Endometrium (tissue), 2 donors: ENCODE results near the gene PRDM8.
"Not testable (repeated sequence)": the region's sequence is repeated elsewhere in the genome, so short reads cannot be mapped to it uniquely, and the experiment has no call there.

ENCODE experiments used
- FAIRE-seq: peaks from 2 replicates; lab custom pipeline; 2012; peaks lifted over from hg19 to GRCh38; lab: Jason Lieb, UNC
- donor health status: control.
- donor health status: control.

PRDM8 gene

DNA sequence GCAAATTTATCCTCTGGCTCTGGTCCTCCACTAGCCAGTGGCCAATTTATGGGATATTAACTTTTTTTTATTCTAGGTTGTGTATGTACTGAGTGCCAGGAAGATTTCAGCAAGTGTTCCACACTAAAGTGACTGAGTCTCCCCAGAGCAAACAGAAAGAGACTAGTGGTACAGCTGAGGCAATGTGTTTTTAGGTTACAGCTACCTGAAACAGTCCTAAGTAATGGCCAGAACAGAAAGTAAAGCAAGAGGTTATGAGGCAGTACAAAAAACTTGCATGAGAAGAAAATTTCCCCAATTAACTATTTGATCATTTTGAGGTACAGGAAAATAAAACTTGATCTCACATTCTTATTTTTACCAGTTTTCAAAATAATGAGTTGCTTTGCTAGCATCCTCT lies 31.2 kb downstream of the PRDM8 start:
- FAIRE-seq: no peak

DNA sequence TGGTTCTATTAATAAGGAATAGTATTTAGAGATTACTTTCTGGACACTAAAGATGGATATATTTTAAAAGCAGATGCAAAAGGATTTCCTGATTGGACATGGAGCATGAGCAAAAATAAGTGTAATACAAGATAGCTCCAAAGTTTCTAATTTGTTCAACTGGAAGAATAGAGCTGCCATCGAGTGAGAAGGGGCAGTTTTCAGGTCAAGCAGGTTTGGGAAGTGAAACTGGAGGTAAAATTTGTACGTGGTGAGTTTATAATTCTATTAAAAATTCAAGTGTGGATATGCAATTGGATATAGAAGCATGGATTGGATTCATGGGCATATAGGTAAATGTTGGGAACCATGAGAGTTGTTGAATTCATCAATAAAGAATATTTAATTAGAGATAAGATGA lies 31.8 kb downstream of the PRDM8 start:
- FAIRE-seq: no peak

- FAIRE-seq: no peak
Observed at GRCh38 chr4:80229590-80229989, 32.3 kb downstream of the PRDM8 start.

DNA sequence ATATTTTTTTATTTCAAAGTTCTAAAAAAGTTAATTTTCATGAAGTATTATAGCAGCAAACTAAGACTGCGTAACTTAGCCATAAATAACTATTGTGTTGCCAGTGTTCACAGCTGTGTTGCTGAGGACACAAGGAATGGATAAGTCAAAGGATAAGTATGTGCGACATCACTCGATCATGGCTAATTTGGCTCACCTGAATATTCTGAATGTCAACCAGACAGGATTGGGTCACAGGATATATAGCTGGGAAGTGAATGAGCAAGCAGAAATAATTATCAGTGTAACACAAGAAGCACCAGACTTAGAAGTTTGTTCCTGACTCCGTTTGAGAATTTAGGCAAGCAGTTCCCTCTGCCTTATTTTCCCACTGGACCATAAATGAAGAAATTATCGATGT lies 33.9 kb downstream of the PRDM8 start:
- no peak for FAIRE-seq

DNA sequence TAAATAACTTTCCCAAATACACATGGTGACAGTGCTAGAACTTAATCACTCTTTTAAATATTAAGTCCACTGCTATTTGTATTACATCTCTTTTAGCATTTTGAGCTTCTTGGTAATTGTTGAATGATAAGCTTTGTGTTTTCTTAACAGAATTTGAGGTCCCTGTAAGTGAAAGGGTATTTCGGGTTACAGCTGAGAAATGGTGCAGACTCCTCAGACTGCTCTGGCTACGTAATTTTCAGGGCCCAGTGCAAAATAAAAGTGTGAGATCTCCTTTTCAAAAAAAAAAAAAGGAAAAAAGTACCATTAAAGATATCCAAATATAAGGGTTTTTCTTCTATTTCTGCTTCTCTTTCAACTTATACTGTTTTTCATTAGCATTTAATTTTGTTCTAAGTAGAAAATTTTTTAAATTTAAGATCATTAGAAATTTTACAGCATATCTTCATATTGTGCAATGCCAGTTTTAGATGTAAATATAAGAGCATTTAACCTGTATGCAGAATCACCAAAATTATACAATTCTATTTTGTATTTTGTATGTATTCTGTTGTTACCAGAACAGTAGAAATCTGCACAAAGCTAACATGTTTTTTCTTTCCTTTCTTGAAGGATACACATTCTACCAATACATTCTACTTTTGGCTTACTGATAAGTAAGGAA lies 35.5 kb downstream of the PRDM8 start:
- FAIRE-seq: no peak

GRCh38 chr4:80233390-80233789 lies 36.1 kb downstream of the PRDM8 start:
- no peak for FAIRE-seq

DNA sequence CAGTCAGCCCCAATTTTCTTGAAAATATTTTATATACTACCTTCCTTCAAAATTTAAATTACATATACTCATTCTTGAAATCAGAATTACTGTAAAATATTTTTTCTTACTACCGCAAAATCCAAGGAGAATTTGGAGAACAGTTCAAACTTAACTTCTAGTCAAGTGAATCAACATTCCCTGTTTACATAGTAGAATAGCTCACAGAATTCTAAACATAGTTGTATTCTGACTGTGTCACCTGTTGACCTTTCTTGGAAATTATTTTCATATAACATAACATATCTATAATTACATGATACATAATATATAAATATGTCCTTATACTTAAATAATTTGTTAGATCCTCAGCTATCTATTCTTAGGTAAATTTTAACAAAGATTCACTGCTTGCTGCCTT lies 38.1 kb downstream of the PRDM8 start:
- FAIRE-seq: no peak

GRCh38 chr4:80237992-80238391 lies 40.7 kb downstream of the PRDM8 start:
- no peak for FAIRE-seq

DNA sequence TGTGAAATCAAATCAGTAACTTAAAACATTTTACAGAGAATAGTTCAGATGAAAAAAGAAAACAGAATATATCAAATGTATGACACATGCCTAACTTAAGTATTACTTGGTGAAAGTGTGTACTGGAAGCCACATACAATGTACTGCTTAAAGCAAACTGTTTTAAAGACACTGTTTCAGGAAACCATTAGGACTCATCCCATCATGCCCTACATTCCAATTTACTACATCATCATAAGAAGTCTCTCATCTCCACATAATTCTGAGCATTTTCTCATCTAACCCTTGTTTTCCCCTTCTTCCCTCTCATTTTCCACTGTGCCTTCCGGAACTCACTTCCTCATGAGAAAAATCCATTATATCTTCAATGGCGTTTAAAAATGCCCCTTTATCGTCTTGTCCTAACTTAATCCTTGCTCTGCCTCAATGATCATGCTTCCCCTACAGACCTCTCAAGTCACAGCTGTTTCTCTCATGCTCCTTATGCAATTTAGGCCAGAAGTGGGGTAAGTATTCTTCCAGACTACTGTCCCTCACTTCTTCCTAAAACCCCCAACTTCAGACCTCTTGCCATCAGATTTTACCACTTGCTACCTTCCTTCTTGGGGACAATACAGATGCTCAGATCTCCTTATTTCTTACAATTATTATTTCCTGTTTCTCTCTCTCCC lies 42.3 kb downstream of the PRDM8 start:
- FAIRE-seq: no peak

- no peak for FAIRE-seq
Observed at GRCh38 chr4:80240976-80241375, 43.7 kb downstream of the PRDM8 start.

- FAIRE-seq: no peak
Observed at GRCh38 chr4:80243274-80244018, 46.1 kb downstream of the PRDM8 start.

GRCh38 chr4:80247484-80247883 lies 50.2 kb downstream of the PRDM8 start:
- not testable (repeated sequence) for FAIRE-seq

- no peak for FAIRE-seq
Observed at GRCh38 chr4:80249144-80249543, 51.8 kb downstream of the PRDM8 start.

GRCh38 chr4:80252427-80252826 lies 55.1 kb downstream of the PRDM8 start:
- no peak for FAIRE-seq

DNA sequence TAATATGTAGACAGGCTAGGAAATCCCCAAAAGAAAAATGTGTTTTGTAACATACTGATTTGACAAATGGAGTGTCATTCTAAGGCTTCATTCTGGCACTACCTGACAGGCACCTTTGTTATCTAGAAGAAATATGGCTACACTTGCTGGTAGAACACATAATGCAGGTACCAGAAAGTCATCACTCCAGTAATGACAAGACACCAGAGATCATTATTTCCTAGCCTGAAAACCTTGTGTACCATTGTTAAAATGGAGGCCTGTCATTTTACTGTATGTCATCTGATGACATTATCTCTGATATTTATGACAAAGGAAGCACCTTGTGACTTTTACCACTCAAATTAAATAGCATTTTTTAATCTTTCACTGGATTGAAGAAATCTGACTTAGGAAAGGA lies 55.6 kb downstream of the PRDM8 start:
- no peak for FAIRE-seq

DNA sequence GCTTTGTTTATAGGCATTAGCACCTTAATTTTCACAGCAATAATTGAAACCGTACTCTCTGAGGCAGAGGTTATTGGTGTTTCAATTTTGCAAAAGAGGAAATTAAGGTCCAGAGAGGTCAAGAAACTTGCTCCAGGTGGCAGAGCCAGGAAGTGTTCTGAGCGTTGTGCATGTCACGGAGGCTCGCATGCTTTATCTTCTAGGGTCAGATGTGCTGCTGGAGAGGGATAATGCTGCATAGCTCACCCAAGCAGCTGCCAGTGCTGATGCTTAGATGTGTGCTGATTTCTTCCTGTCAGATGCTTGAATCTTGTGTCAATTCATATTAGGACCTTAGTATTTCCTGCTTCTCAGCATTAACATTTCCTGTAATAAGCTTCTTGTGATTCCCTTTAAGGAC lies 56.2 kb downstream of the PRDM8 start:
- no peak for FAIRE-seq
